WTC11 (cell line): ENCODE measurements around the gene RERG.

Experiments
- EMX1 ChIP-seq: fragments of 250-450 bp; sonication (Bioruptor Pico); IDR thresholded peaks from 2 replicates; pipeline ENCODE4 v1.8.0; 2021; ENCODE audit warnings: mild to moderate bottlenecking
- HMGXB4 ChIP-seq: sonication (generic); formaldehyde crosslinking; IDR thresholded peaks from 2 replicates; pipeline ENCODE4 v1.8.1; 2023; ENCODE audit warnings: mild to moderate bottlenecking, moderate library complexity, missing genetic modification reagents
- TF ChIP-seq, protein P1 (sequence below): sonication (generic); formaldehyde crosslinking; IDR thresholded peaks from 2 replicates; pipeline ENCODE4 v1.8.0; 2022; ENCODE audit warnings: mild to moderate bottlenecking, missing genetic modification reagents

DNA sequence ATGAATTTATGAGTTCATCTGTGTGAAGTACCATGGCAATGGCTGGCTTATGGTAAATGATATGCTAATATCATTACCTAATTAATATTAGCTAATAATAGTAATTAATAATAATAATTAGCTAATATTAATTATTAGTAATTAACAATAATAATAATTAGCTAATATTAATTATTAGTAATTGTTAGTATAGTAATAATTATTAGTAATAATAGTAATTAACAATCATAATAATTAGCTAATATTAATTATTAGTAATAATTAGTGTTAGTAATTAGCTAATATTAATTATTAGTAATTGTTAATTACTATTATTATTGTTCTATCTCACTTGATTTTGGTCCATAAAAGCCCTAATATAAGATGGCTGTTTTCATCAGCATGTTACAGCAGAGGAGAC is 19.8 kb downstream of the RERG start:
- no peak for TF ChIP-seq HMGXB4 (CRISPR knock-in tag)
- TF ChIP-seq, protein P1, sequence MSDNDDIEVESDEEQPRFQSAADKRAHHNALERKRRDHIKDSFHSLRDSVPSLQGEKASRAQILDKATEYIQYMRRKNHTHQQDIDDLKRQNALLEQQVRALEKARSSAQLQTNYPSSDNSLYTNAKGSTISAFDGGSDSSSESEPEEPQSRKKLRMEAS (CRISPR knock-in tag) = no peak
- no peak for TF ChIP-seq EMX1 (CRISPR knock-in tag)
